Fibroblast of skin of left quadriceps (primary cell): ENCODE data around the gene HM13.
"Not testable (repeated sequence)": the region's sequence is repeated elsewhere in the genome, so short reads cannot be mapped to it uniquely, and the experiment has no call there.

Source experiments
- DNase-seq, 2 experiments: peaks; one replicate each; pipeline ENCODE4 v3.0.0-alpha.2; 2013; ENCODE audit warnings: low read depth in 2 of 2

The HM13 gene

GRCh38 chr20:31590717-31591225 is 76.5 kb downstream of the HM13 start:
- no peak for DNase-seq

DNA sequence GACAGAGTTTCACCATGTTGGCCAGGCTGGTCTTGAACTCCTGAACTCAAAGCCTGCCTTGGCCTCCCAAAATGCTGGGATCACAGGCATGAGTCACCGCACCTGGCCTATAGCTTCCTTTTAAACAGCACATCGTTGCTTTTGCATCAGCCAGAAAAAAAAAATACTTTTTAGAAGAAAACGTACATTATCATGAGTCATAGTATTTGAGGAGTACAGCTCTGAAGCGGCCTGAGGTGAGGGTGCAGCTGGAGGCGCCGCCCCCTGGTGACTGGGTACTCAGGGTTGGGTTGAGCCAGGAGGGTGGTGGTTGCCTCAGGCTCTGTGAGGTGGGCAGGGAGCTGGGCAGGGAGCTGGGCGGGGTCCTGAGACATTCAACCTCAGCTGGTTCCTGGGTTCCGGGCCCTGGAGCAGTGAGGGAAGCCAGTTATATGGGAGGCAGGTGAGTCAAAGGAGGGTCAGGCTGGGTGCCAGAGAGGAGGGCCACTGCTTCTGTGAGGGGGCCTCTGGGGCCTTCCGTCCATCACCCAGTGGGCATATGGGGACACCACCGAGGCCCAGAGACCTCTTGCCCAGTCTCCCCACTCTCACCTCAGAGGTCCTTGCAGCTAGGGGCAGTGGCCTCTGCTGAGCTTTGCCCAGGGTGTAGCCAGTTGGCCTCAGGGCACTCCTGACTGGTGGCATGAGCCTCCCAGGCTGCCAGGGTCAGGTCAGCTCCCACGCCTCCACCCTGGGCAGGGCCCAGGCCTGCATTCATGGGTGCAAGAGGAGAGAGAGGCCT is 79.2 kb downstream of the HM13 start:
- DNase-seq, result no peak

- no peak for DNase-seq
Observed at GRCh38 chr20:31594002-31594557, 79.8 kb downstream of the HM13 start.

- DNase-seq, result no peak
Observed at GRCh38 chr20:31594558-31595379, 80.5 kb downstream of the HM13 start.

GRCh38 chr20:31595380-31595653 is 81.1 kb downstream of the HM13 start:
- no peak for DNase-seq

- peak; percentile 69 to 72 for DNase-seq
Observed at GRCh38 chr20:31595654-31596411, 81.6 kb downstream of the HM13 start.

DNA sequence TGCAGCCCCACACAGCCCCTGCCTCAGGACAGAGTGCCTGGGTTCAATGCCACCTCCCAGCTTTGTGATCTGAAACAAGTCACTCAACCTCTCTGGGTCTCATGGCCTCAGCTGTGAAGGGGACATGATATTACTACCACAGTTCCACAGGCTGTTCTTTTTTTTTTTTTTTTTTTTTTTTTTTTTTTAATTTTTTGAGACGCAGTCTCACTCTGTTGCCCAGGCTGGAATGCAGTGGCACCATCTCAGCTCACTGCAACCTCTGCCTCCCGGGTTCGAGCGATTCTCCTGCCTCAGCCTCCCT is 82.1 kb downstream of the HM13 start:
- DNase-seq, result not testable (repeated sequence)

- no peak for DNase-seq
Observed at GRCh38 chr20:31596831-31597480, 82.7 kb downstream of the HM13 start.

- DNase-seq, result no peak
Observed at GRCh38 chr20:31597481-31597855, 83.2 kb downstream of the HM13 start.

GRCh38 chr20:31602431-31602778 is 88.2 kb downstream of the HM13 start:
- DNase-seq, result no peak

- DNase-seq, result no peak
Observed at GRCh38 chr20:31602779-31603441, 88.7 kb downstream of the HM13 start.

DNA sequence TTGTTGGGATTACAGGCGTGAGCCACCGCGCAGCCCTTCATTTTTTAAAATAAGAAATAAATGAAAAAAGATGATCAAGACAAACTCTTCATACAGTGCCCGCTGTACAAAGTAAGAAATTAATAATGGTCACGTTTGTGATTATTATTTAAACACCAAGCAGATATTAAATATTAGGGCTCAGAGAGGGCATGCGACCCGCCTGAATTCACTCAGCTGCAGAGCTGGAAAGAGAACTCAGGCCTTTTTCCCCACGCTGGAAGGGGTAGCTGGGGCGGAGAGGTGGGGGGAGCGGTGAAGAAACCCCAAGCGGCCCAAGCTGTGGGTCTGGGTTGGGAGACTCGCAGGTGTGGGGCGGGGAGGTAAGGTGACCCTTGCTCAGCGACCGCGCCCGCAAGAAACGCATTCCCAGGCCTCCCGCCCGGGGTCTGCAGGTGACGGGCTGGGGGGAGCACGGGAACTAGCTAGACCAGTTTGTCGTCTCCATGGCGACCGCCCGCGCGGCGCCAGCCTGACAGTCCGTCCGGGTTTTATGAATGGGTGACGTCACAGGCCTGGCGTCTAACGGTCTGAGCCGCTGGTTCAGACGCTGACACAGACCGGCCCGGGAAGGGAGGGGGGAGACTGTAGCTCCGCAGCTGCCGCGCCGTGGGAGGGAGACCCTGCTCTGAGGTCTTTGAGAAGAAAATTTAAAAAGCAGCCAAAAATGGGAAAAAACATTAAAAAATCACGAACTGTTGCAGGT is 89.8 kb downstream of the HM13 start:
- peak; percentile 74 to 77 for DNase-seq

- no peak for DNase-seq
Observed at GRCh38 chr20:31604567-31605030, 90.4 kb downstream of the HM13 start.

DNA sequence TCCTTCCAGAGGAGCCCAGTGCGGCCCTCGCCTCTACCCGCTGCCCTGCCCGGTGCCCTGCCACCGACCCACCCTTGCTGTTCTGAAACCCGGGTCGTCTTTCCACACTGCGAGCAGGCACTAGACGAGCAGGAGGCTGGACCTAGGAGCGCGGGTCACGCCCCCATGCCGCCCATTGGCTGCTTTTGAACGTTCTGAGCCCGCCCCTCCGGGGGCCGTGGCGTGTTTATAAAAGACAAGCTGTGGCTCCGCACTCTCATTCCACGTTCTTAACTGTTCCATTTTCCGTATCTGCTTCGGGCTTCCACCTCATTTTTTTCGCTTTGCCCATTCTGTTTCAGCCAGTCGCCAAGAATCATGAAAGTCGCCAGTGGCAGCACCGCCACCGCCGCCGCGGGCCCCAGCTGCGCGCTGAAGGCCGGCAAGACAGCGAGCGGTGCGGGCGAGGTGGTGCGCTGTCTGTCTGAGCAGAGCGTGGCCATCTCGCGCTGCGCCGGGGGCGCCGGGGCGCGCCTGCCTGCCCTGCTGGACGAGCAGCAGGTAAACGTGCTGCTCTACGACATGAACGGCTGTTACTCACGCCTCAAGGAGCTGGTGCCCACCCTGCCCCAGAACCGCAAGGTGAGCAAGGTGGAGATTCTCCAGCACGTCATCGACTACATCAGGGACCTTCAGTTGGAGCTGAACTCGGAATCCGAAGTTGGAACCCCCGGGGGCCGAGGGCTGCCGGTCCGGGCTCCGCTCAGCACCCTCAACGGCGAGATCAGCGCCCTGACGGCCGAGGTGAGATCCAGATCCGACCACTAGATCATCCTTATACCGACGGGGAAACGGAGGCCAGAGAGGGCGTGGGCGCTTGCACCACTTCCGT is 91.0 kb downstream of the HM13 start, which contains the start of gene ID1:
Gene ID1, plus strand, starts transcription at position 259 of the 871 bp plus-strand sequence. Its CDS starts 99 bp downstream, at position 358.
- DNase-seq, result peak; percentile 88 to 89

- DNase-seq, result no peak
Observed at GRCh38 chr20:31605902-31606803, 91.9 kb downstream of the HM13 start.

DNA sequence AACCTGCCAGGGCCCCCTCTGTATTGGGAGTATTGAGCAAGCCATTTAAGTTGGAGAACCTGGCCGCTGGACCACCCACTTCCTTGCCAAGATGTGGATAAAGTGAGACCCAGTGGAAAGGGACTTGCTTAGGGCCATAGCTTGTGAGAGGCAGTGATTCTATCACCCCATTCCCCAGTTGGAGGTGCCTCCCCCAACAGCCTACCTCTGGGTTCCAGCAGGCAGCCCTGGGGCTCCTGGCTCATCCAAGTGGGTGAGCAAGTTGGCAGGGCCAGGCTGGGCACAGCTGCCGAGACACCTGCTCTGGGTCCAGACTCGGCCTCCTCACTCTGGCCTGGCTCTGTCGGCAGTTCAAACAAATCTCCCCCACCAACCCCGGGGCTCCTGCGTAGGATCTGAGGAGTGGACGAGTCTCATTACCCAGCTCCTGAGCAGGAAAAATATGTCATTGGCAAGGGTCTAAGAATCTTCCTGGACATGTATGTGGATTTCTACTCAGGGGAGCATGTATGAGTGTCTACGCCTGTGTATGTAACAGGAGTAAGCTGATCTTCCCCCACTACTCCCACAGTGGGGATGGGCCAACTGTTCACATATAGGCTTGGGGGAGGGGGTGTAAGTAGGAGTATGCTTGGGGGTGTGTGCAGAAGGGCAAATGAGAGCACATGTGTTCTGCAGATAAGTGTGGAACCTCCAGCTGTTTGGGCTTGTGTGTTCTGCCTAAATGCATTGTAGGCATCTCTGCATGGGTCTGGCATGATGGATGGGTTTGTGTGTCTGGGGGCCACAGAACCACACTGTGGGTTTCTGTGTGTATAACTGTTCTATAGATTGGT is 92.8 kb downstream of the HM13 start:
- no peak for DNase-seq

GRCh38 chr20:31607640-31608250 is 93.5 kb downstream of the HM13 start:
- DNase-seq, result no peak
